Tibial artery (tissue), 4 donors: ENCODE measurements around the gene LUC7L3.
"Not testable (repeated sequence)": the region's sequence is repeated elsewhere in the genome, so short reads cannot be mapped to it uniquely, and the experiment has no call there.

ENCODE experiments used
- DNase-seq, 2 donors: peaks; one replicate each; pipeline ENCODE4 v3.0.0-alpha.2; 2019
- H3K27ac ChIP-seq, 2 donors: fragments of 200-600 bp; sonication (generic) in 1 of 2; 1 replicate in 1 of 2; 2 replicates in 1 of 2; pipeline ENCODE4 v1.5.1; 2018 to 2019; ENCODE audit warnings: mild to moderate bottlenecking in 1 of 2
- H3K27me3 ChIP-seq, 2 donors: fragments of 200-600 bp; sonication (generic) in 1 of 2; one replicate each; pipeline versions ENCODE4 v1.5.1 to v1.6.0; 2016 to 2019
- H3K36me3 ChIP-seq, 3 donors: fragments of 200-600 bp; sonication (generic) in 2 of 3; one replicate each; pipeline ENCODE4 v1.5.1; 2016 to 2019; ENCODE audit warnings: mild to moderate bottlenecking in 2 of 3
- H3K4me1 ChIP-seq, 4 donors: fragments of 200-600 bp; sonication (generic) in 2 of 4; 1 replicate in 3 of 4; 2 replicates in 1 of 4; pipeline ENCODE4 v1.5.1; 2016 to 2019
- H3K4me3 ChIP-seq, 2 donors: fragments of 200-600 bp; sonication (generic) in 1 of 2; 1 replicate in 1 of 2; 2 replicates in 1 of 2; pipeline ENCODE4 v1.5.1; 2018 to 2019; ENCODE audit warnings: mild to moderate bottlenecking in 2 of 2
- H3K9me3 ChIP-seq, 3 donors: fragments of 200-600 bp; sonication (generic) in 1 of 3; one replicate each; pipeline ENCODE4 v1.5.1; 2016 to 2019
- CTCF ChIP-seq, 2 experiments: fragments of 200-600 bp in 1 of 2; fragments of 450-650 bp in 1 of 2; IDR thresholded peaks; one replicate each; pipeline ENCODE4 v1.5.1; 2017 to 2019; ENCODE audit warnings: antibody characterized with exemption in 2 of 2, mild to moderate bottlenecking in 1 of 2, moderate library complexity in 1 of 2
- intact Hi-C: fragments of 100-400 bp; cut with DNase I; formaldehyde crosslinking; loops from one replicate; pipeline ENCODE4 v1.15.0; 2023; ENCODE audit warnings: low total_unique reads

LUC7L3 gene

GRCh38 chr17:50800196-50800700 lies 80.8 kb downstream of the LUC7L3 start:
- no peak for DNase-seq
- Histone ChIP-seq H3K4me1 (peaks cover 0 to 6% (median 0%) of the 10 kb centered on the region in 4 donors), H3K9me3 (no peaks in the 10 kb centered on the region), H3K4me3 (no peak overlapping the region), H3K27ac (no peak overlapping the region), H3K27me3 (no peaks in the 10 kb centered on the region), H3K36me3 (no peaks in the 10 kb centered on the region)
- TF ChIP-seq CTCF (IDR thresholded peaks at IDR 0.05), result no peak
- intact Hi-C loops, result no loop called here

GRCh38 chr17:50802609-50803571 lies 83.5 kb downstream of the LUC7L3 start:
- TF ChIP-seq CTCF (IDR thresholded peaks at IDR 0.05), result no peak

GRCh38 chr17:50803676-50804075 lies 84.3 kb downstream of the LUC7L3 start:
- intact Hi-C loops, result no loop called here

More at GRCh38 chr17:50802609-50803571, 83.5 kb downstream of the LUC7L3 start:
- H3K36me3 ChIP-seq, result no peaks in the 10 kb centered on the region
- H3K9me3 ChIP-seq, result no peaks in the 10 kb centered on the region
- peaks cover 0 to 16% (median 4%) of the 10 kb centered on the region in 4 donors for H3K4me1 ChIP-seq
- no peak overlapping the region for H3K4me3 ChIP-seq
- H3K27ac ChIP-seq, result no peak overlapping the region
- no peak for DNase-seq
- no peaks in the 10 kb centered on the region for H3K27me3 ChIP-seq
- intact Hi-C loops, result no loop called here

GRCh38 chr17:50804749-50805475 lies 85.5 kb downstream of the LUC7L3 start:
- H3K4me3 ChIP-seq, H3K27me3 ChIP-seq, H3K4me1 ChIP-seq, H3K27ac ChIP-seq, H3K9me3 ChIP-seq, H3K36me3 ChIP-seq, DNase-seq, intact Hi-C loops: not testable (repeated sequence)

More at GRCh38 chr17:50803676-50804075, 84.3 kb downstream of the LUC7L3 start:
- H3K4me3 ChIP-seq, result no peak overlapping the region
- H3K4me1 ChIP-seq, result peaks cover 0 to 13% (median 4%) of the 10 kb centered on the region in 4 donors
- DNase-seq, result no peak
- no peaks in the 10 kb centered on the region for H3K9me3 ChIP-seq
- no peaks in the 10 kb centered on the region for H3K36me3 ChIP-seq
- no peaks in the 10 kb centered on the region for H3K27me3 ChIP-seq
- no peak for TF ChIP-seq CTCF (IDR thresholded peaks at IDR 0.05)
- no peak overlapping the region for H3K27ac ChIP-seq

- intact Hi-C loops, result no loop called here
- TF ChIP-seq CTCF (IDR thresholded peaks at IDR 0.05), result no peak
- peaks cover 0 to 10% (median 4%) of the 10 kb centered on the region in 4 donors for H3K4me1 ChIP-seq
These were observed 86.1 kb downstream of the LUC7L3 start for GRCh38 chr17:50805486-50805885.

More at GRCh38 chr17:50805486-50805885, 86.1 kb downstream of the LUC7L3 start:
- Histone ChIP-seq H3K36me3 (no peaks in the 10 kb centered on the region), H3K4me3 (no peak overlapping the region), H3K9me3 (no peaks in the 10 kb centered on the region), H3K27ac (no peak overlapping the region), H3K27me3 (no peaks in the 10 kb centered on the region)
- DNase-seq, result no peak
